ENCODE measurements around the gene MAPK4.

Gene MAPK4

DNA sequence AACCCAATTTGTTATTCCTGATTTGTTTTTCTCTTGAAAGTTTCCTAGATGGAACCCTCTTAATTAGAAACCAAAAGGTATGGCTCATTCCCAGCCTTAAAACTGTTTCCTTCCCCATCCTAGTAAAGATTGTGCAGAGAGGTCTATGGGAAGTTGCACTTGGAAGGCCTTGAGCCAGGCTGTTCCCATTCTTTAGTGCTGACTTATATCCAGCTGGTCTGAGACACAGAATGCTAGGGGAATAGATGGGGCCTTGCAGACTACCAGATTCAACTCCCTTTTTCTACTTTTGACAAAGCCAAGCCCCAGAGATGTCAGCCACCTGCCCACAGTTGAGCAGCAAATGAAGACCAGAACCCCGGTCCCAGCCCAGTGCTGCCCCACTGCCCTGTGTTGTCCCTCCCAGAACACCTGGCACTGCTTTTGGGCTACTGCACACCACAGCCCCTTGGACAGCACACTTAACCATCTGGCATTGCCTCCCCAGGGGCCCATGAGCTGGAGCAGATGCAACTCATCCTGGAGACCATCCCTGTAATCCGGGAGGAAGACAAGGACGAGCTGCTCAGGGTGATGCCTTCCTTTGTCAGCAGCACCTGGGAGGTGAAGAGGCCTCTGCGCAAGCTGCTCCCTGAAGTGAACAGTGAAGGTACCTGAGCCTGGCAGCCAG lies 161.7 kb downstream of the MAPK4 start:
- Histone ChIP-seq H3K4me2 (ENCODE audit: low read length) (no peak overlapping the region), H3K36me3 (ENCODE audit: control insufficient read depth, insufficient read depth, low read length) (no peaks in the 10 kb centered on the region), H3K27ac (ENCODE audit: low read depth, low read length) (no peak overlapping the region), H2BK15ac (replicated peaks; ENCODE audit: low read depth) (no peak overlapping the region), H2AK5ac (ENCODE audit: low read length) (no peak overlapping the region), H3K4me3 (ENCODE audit: low read length) (no peak overlapping the region), H3K56ac (ENCODE audit: low read length) (no peak overlapping the region), H2BK5ac (ENCODE audit: low read length) (no peak overlapping the region), H3K18ac (ENCODE audit: low read length) (no peak overlapping the region), H4K5ac (ENCODE audit: low read length) (no peak overlapping the region), H3K4ac (ENCODE audit: low read depth, low read length) (no peak overlapping the region), H4K8ac (ENCODE audit: low read depth, low read length) (no peak overlapping the region), H3K27me3 (ENCODE audit: insufficient read depth, low read length, poor library complexity) (no peaks in the 10 kb centered on the region), H3K79me2 (ENCODE audit: control insufficient read depth, insufficient read depth, low read length) (no peaks in the 10 kb centered on the region), H3K4me1 (ENCODE audit: control insufficient read depth, low read depth, low read length) (no peaks in the 10 kb centered on the region), H3K79me1 (ENCODE audit: low read length) (no peaks in the 10 kb centered on the region), H2BK120ac (ENCODE audit: low read depth, low read length) (no peak overlapping the region), H3K9ac (ENCODE audit: low read length) (no peak overlapping the region), H3K23ac (ENCODE audit: low read length) (no peak overlapping the region)
- no peak for DNase-seq
- WGBS (ENCODE audit: extremely low coverage, insufficient coverage, low lambda C conversion rate) = no CpG with 5 or more reads among the region's 4 CpGs

DNA sequence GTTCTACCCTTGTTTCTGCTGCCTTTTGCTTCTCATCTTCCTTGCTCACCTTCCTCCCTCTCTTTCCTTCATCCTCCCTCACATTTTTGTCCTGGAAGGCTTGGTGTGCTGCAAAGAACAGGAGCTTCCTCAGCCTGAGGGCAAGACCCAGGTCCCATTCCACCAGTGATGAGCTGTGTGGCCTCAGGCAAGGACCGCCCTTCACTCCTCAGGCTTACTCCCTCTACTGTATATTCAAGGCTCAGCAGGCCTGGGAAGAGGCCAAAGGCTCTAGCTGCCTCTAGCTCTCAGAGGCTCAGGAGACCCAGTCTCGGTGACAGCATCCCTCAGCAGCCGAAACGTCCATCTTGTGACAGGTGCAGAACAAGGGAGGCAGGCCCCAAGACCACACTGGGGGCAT lies 162.4 kb downstream of the MAPK4 start:
- H3K56ac ChIP-seq (ENCODE audit: low read length) = no peak overlapping the region
- no peaks in the 10 kb centered on the region for H3K27me3 ChIP-seq (ENCODE audit: insufficient read depth, low read length, poor library complexity)
- no peak overlapping the region for H3K4me3 ChIP-seq (ENCODE audit: low read length)
- DNase-seq = peak; percentile 67
- no peak overlapping the region for H2BK15ac ChIP-seq (replicated peaks; ENCODE audit: low read depth)
- no peak overlapping the region for H3K18ac ChIP-seq (ENCODE audit: low read length)
- no peak overlapping the region for H2AK5ac ChIP-seq (ENCODE audit: low read length)
- WGBS (ENCODE audit: extremely low coverage, insufficient coverage, low lambda C conversion rate) = no CpG with 5 or more reads among the region's 4 CpGs
- H3K9ac ChIP-seq (ENCODE audit: low read length) = no peak overlapping the region
- no peak overlapping the region for H3K4ac ChIP-seq (ENCODE audit: low read depth, low read length)
- no peaks in the 10 kb centered on the region for H3K79me1 ChIP-seq (ENCODE audit: low read length)
- H2BK120ac ChIP-seq (ENCODE audit: low read depth, low read length) = no peak overlapping the region
- no peaks in the 10 kb centered on the region for H3K4me1 ChIP-seq (ENCODE audit: control insufficient read depth, low read depth, low read length)
- no peak overlapping the region for H2BK5ac ChIP-seq (ENCODE audit: low read length)
- no peak overlapping the region for H4K8ac ChIP-seq (ENCODE audit: low read depth, low read length)
- H3K23ac ChIP-seq (ENCODE audit: low read length) = no peak overlapping the region
- H3K36me3 ChIP-seq (ENCODE audit: control insufficient read depth, insufficient read depth, low read length) = no peaks in the 10 kb centered on the region
- no peak overlapping the region for H4K5ac ChIP-seq (ENCODE audit: low read length)
- H3K27ac ChIP-seq (ENCODE audit: low read depth, low read length) = no peak overlapping the region
- H3K79me2 ChIP-seq (ENCODE audit: control insufficient read depth, insufficient read depth, low read length) = no peaks in the 10 kb centered on the region
- no peak overlapping the region for H3K4me2 ChIP-seq (ENCODE audit: low read length)

DNA sequence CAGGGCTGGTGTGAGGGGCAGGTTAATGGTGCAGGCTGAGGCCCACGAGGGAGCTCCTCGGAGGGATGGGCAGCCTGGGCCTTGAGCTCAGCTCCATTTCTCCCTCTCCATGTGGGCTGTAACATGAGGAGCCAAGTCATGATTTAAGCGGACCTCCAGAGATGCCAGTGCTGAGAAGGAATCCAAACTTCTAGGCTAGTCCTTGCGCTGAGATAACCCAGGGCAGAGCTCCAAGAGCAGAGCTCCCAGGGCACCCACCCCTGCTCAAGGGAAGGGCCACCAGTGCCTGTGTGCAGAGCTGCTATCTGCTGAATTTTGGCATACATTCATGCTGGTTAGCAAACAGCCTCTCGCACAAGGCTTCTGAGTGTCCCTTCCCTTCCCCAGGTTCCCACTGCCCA lies 164.9 kb downstream of the MAPK4 start:
- Histone ChIP-seq H3K27me3 (ENCODE audit: insufficient read depth, low read length, poor library complexity) (no peaks in the 10 kb centered on the region), H3K79me1 (ENCODE audit: low read length) (no peaks in the 10 kb centered on the region), H3K4me2 (ENCODE audit: low read length) (no peak overlapping the region), H3K9ac (ENCODE audit: low read length) (no peak overlapping the region), H2BK15ac (replicated peaks; ENCODE audit: low read depth) (no peak overlapping the region), H3K4ac (ENCODE audit: low read depth, low read length) (no peak overlapping the region), H4K8ac (ENCODE audit: low read depth, low read length) (no peak overlapping the region), H3K56ac (ENCODE audit: low read length) (no peak overlapping the region), H3K18ac (ENCODE audit: low read length) (no peak overlapping the region), H3K27ac (ENCODE audit: low read depth, low read length) (no peak overlapping the region), H3K36me3 (ENCODE audit: control insufficient read depth, insufficient read depth, low read length) (no peaks in the 10 kb centered on the region), H4K5ac (ENCODE audit: low read length) (no peak overlapping the region), H2AK5ac (ENCODE audit: low read length) (no peak overlapping the region), H3K4me3 (ENCODE audit: low read length) (no peak overlapping the region), H3K23ac (ENCODE audit: low read length) (no peak overlapping the region), H2BK120ac (ENCODE audit: low read depth, low read length) (no peak overlapping the region), H3K79me2 (ENCODE audit: control insufficient read depth, insufficient read depth, low read length) (no peaks in the 10 kb centered on the region), H2BK5ac (ENCODE audit: low read length) (no peak overlapping the region), H3K4me1 (ENCODE audit: control insufficient read depth, low read depth, low read length) (no peaks in the 10 kb centered on the region)
- no peak for DNase-seq
- no CpG with 5 or more reads among the region's 5 CpGs for WGBS (ENCODE audit: extremely low coverage, insufficient coverage, low lambda C conversion rate)

DNA sequence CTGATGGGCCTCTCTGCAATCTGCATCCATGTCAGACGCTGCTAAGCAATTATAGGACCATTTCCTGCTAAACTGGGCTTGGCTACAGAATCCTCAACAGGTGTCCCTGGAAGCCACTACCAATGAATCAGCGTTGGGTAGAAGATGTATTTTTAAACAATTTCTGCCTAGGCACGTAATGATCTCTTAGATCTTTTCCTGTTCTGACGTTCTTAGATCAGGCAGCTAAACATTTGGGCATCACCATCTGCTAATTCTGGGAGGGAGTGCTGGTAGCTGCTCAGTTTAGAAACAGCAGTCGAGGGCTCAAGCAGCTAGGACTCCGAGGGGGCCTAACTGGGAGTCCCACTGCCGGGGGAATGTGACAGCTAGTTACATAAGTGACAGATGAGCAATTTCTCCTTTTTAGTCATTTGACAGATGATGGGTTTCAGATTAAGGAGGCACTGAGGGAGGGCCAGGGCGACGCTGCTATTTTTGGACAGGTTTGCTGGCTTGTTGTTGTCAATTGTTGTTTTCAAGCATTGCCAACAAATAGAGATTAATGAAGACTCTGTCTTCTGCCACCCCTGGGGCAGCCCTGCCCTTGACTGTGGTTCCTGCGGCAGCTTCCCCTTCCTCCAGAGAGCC lies 167.2 kb downstream of the MAPK4 start:
- no peaks in the 10 kb centered on the region for H3K27me3 ChIP-seq (ENCODE audit: insufficient read depth, low read length, poor library complexity)
- no peak overlapping the region for H4K8ac ChIP-seq (ENCODE audit: low read depth, low read length)
- WGBS (ENCODE audit: extremely low coverage, insufficient coverage, low lambda C conversion rate) = no CpG with 5 or more reads among the region's 10 CpGs
- no peaks in the 10 kb centered on the region for H3K4me1 ChIP-seq (ENCODE audit: control insufficient read depth, low read depth, low read length)
- DNase-seq = no peak
- no peak overlapping the region for H2AK5ac ChIP-seq (ENCODE audit: low read length)
- H2BK5ac ChIP-seq (ENCODE audit: low read length) = no peak overlapping the region
- no peak overlapping the region for H3K56ac ChIP-seq (ENCODE audit: low read length)
- H4K5ac ChIP-seq (ENCODE audit: low read length) = no peak overlapping the region
- H3K9ac ChIP-seq (ENCODE audit: low read length) = no peak overlapping the region
- H3K27ac ChIP-seq (ENCODE audit: low read depth, low read length) = no peak overlapping the region
- no peak overlapping the region for H3K4me2 ChIP-seq (ENCODE audit: low read length)
- no peak overlapping the region for H3K18ac ChIP-seq (ENCODE audit: low read length)
- no peak overlapping the region for H3K4me3 ChIP-seq (ENCODE audit: low read length)
- H3K79me2 ChIP-seq (ENCODE audit: control insufficient read depth, insufficient read depth, low read length) = no peaks in the 10 kb centered on the region
- H3K36me3 ChIP-seq (ENCODE audit: control insufficient read depth, insufficient read depth, low read length) = no peaks in the 10 kb centered on the region
- no peak overlapping the region for H3K4ac ChIP-seq (ENCODE audit: low read depth, low read length)
- no peak overlapping the region for H3K23ac ChIP-seq (ENCODE audit: low read length)
- H2BK120ac ChIP-seq (ENCODE audit: low read depth, low read length) = no peak overlapping the region
- H2BK15ac ChIP-seq (replicated peaks; ENCODE audit: low read depth) = no peak overlapping the region
- H3K79me1 ChIP-seq (ENCODE audit: low read length) = no peaks in the 10 kb centered on the region

DNA sequence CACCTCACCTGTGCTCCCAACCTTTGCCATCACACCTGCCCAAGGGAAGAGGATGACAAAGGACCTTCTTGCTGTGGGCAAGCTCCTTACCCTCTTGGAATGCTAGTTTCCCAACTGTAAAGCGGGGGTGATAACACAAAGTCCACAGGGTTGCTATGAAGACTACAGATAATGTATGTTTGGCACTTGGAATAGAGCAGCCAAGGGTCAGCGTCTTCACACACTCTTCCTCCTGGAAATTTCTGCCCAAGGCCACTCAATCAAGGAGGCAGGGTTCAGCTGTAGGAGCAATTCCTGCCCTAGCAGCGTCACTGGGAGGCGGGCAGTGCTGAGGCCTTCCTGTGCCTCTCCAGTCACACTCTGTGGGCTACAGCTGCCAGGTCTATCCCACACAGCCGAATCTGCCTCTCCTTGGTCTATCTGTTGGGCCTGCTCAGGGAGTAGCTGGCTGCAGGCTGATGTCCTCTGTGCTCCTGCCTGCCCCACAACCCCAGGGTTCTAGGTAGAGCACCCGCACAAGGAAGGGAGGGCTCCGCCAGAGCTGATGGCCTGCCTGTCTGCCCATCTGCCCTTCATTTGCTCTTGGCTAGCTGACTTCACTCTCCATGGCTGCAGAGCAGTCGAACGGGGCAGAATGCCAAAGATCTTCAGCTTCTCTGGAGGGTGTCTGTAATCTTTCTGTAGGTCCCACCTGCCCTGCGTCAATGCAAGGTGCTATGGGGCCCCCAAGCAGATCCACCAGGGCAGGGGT lies 168.0 kb downstream of the MAPK4 start:
- no peak overlapping the region for H3K4me3 ChIP-seq (ENCODE audit: low read length)
- no peak for DNase-seq
- H3K27ac ChIP-seq (ENCODE audit: low read depth, low read length) = no peak overlapping the region
- no peak overlapping the region for H2BK15ac ChIP-seq (replicated peaks; ENCODE audit: low read depth)
- no peak overlapping the region for H4K5ac ChIP-seq (ENCODE audit: low read length)
- no peak overlapping the region for H3K4ac ChIP-seq (ENCODE audit: low read depth, low read length)
- H2BK120ac ChIP-seq (ENCODE audit: low read depth, low read length) = no peak overlapping the region
- H3K4me1 ChIP-seq (ENCODE audit: control insufficient read depth, low read depth, low read length) = no peaks in the 10 kb centered on the region
- no peak overlapping the region for H3K18ac ChIP-seq (ENCODE audit: low read length)
- H3K4me2 ChIP-seq (ENCODE audit: low read length) = no peak overlapping the region
- no peaks in the 10 kb centered on the region for H3K79me1 ChIP-seq (ENCODE audit: low read length)
- H3K9ac ChIP-seq (ENCODE audit: low read length) = no peak overlapping the region
- H3K36me3 ChIP-seq (ENCODE audit: control insufficient read depth, insufficient read depth, low read length) = no peaks in the 10 kb centered on the region
- no peaks in the 10 kb centered on the region for H3K27me3 ChIP-seq (ENCODE audit: insufficient read depth, low read length, poor library complexity)
- WGBS (ENCODE audit: extremely low coverage, insufficient coverage, low lambda C conversion rate) = no CpG with 5 or more reads among the region's 10 CpGs
- H3K79me2 ChIP-seq (ENCODE audit: control insufficient read depth, insufficient read depth, low read length) = no peaks in the 10 kb centered on the region
- H2AK5ac ChIP-seq (ENCODE audit: low read length) = no peak overlapping the region
- no peak overlapping the region for H2BK5ac ChIP-seq (ENCODE audit: low read length)
- no peak overlapping the region for H3K56ac ChIP-seq (ENCODE audit: low read length)
- no peak overlapping the region for H4K8ac ChIP-seq (ENCODE audit: low read depth, low read length)
- no peak overlapping the region for H3K23ac ChIP-seq (ENCODE audit: low read length)
